ENCODE data around the gene LPP.

GRCh38 chr3:188486126-188486525 lies 332.2 kb downstream of the LPP start:
- TF ChIP-seq CTCF (IDR thresholded peaks at IDR 0.05; ENCODE audit: low read depth, low read length, poor library complexity, severe bottlenecking): no peak
- no peak for TF ChIP-seq EZH2phosphoT487 (IDR thresholded peaks at IDR 0.05; ENCODE audit: borderline replicate concordance, low read length)
